Endothelial cell of umbilical vein (primary cell): ENCODE measurements around the gene HOXA11.

Source experiments
- CTCF ChIP-seq, 2 donors: IDR thresholded peaks; 1 replicate in 1 of 2; 2 replicates in 1 of 2; pipeline ENCODE4 v1.5.1; 2011; ENCODE audit warnings: low read length in 2 of 2, mild to moderate bottlenecking in 2 of 2, moderate library complexity in 2 of 2, control low read depth in 1 of 2, inconsistent platforms in 1 of 2, low read depth in 1 of 2; ENCODE audit not compliant: insufficient read depth in 1 of 2; ENCODE audit errors: extremely low read depth in 1 of 2
- EZH2 ChIP-seq: IDR thresholded peaks from 2 replicates; pipeline ENCODE4 v1.6.1; 2012; ENCODE audit warnings: borderline replicate concordance, low read depth, mild to moderate bottlenecking, moderate library complexity, low read length, inconsistent platforms; ENCODE audit not compliant: severe bottlenecking
- MYC ChIP-seq: IDR thresholded peaks from one replicate; pipeline ENCODE4 v1.6.1; 2011; ENCODE audit warnings: mild to moderate bottlenecking, low read depth, low read length
- POLR2A ChIP-seq: IDR thresholded peaks from 2 replicates; pipeline ENCODE4 v1.6.1; 2012; ENCODE audit warnings: low read depth, mild to moderate bottlenecking, control low read depth, low read length
- POLR2AphosphoS5 ChIP-seq: IDR thresholded peaks from 2 replicates; pipeline ENCODE4 v1.6.1; 2012; ENCODE audit warnings: low read depth, mild to moderate bottlenecking, control low read depth, low read length, moderate library complexity; ENCODE audit not compliant: insufficient read depth

GRCh38 chr7:27178366-27178765 is 6.7 kb downstream of the HOXA11 start:
- TF ChIP-seq EZH2 = no peak
- TF ChIP-seq CTCF (IDR thresholded peaks at IDR 0.05; ENCODE audit: extremely low read depth in 1 of 2, insufficient read depth in 1 of 2, low read depth in 1 of 2, low read length in 2 of 2) = no peak
- TF ChIP-seq POLR2AphosphoS5 = no peak
- TF ChIP-seq POLR2A = no peak
- no peak for TF ChIP-seq MYC
